GM23338 (cell line): Measurements from ENCODE around the gene ZC3H14. TPM values are rescaled to one million over a fixed set of nuclear protein-coding genes. Genes with fewer than 3 reads are reported as not detected.

Experiments
- ATAC-seq: fragments of 200-7000 bp; cut with Tn5 transposase; 3 replicates; pipeline ENCODE4 v1.9.1; 2020
- DNase-seq: peaks from one replicate; pipeline ENCODE4 v3.0.0-alpha.2; 2015; ENCODE audit warnings: low spot score
- H2AFZ ChIP-seq: fragments of 200-600 bp; sonication (generic); 2 replicates; pipeline ENCODE4 v1.8.0; 2016; ENCODE audit warnings: antibody characterized with exemption, mild to moderate bottlenecking, moderate library complexity
- H3F3A ChIP-seq: fragments of 200-600 bp; sonication (generic); replicated peaks from 2 replicates; pipeline ENCODE4 v1.8.0; 2017; ENCODE audit warnings: antibody characterized with exemption, mixed run types, low read depth
- H3K27ac ChIP-seq: fragments of 200-600 bp; sonication (generic); 2 replicates; pipeline ENCODE4 v1.6.1; 2016; ENCODE audit warnings: low read depth
- H3K27me3 ChIP-seq: fragments of 200-600 bp; sonication (generic); 2 replicates; pipeline ENCODE4 v1.8.0; 2016; ENCODE audit warnings: mild to moderate bottlenecking, mixed run types, moderate library complexity; ENCODE audit not compliant: insufficient read depth
- H3K36me3 ChIP-seq: fragments of 200-600 bp; sonication (generic); 2 replicates; pipeline ENCODE4 v1.8.0; 2016; ENCODE audit warnings: mild to moderate bottlenecking; ENCODE audit not compliant: insufficient read depth
- H3K4me1 ChIP-seq: fragments of 200-600 bp; sonication (generic); 2 replicates; pipeline ENCODE4 v1.8.0; 2016; ENCODE audit warnings: mild to moderate bottlenecking, moderate library complexity; ENCODE audit not compliant: insufficient read depth
- H3K4me2 ChIP-seq: fragments of 200-600 bp; sonication (generic); 2 replicates; pipeline ENCODE4 v1.7.1; 2017; ENCODE audit warnings: mixed run types
- H3K4me3 ChIP-seq: fragments of 200-600 bp; sonication (generic); 2 replicates; pipeline ENCODE4 v1.6.1; 2016; ENCODE audit warnings: mixed run types
- H3K79me2 ChIP-seq: fragments of 200-600 bp; sonication (generic); replicated peaks from 2 replicates; pipeline ENCODE4 v1.8.0; 2017; ENCODE audit warnings: mild to moderate bottlenecking; ENCODE audit not compliant: insufficient read depth
- H3K9me2 ChIP-seq: fragments of 200-600 bp; sonication (generic); 2 replicates; pipeline ENCODE4 v1.8.0; 2017; ENCODE audit not compliant: insufficient read depth
- H4K20me1 ChIP-seq: fragments of 200-600 bp; sonication (generic); replicated peaks from 2 replicates; pipeline ENCODE4 v1.8.0; 2017; ENCODE audit warnings: mild to moderate bottlenecking; ENCODE audit not compliant: insufficient read depth
- H3K27ac Mint-ChIP-seq: 2 replicates; pipeline ENCODE4 v1.8.0; 2020; ENCODE audit warnings: inconsistent platforms, mild to moderate bottlenecking, moderate library complexity, mixed read lengths
- H3K27me3 Mint-ChIP-seq: 3 replicates; pipeline ENCODE4 v1.8.0; 2022; ENCODE audit warnings: low read depth, mild to moderate bottlenecking, moderate library complexity, mixed read lengths, inconsistent platforms; ENCODE audit not compliant: insufficient read depth, poor library complexity
- H3K36me3 Mint-ChIP-seq: 3 replicates; pipeline ENCODE4 v1.8.0; 2021; ENCODE audit warnings: low read depth, mild to moderate bottlenecking, inconsistent platforms, moderate library complexity, mixed read lengths
- H3K4me1 Mint-ChIP-seq: 3 replicates; pipeline ENCODE4 v1.8.0; 2020; ENCODE audit warnings: mild to moderate bottlenecking, inconsistent platforms, mixed read lengths
- H3K4me3 Mint-ChIP-seq: 3 replicates; pipeline ENCODE4 v1.8.0; 2021; ENCODE audit warnings: moderate library complexity, mild to moderate bottlenecking, inconsistent platforms, mixed read lengths
- H3K9me3 Mint-ChIP-seq: 3 replicates; pipeline ENCODE4 v1.8.0; 2020; ENCODE audit warnings: moderate library complexity, mild to moderate bottlenecking, inconsistent platforms, mixed read lengths
- CTCF ChIP-seq, 2 experiments: fragments of 200-600 bp in 1 of 2; sonication (generic) in 1 of 2; conservative IDR thresholded peaks; 2 replicates each; pipeline versions ENCODE4 v1.5.1 to v1.6.1; 2016 to 2017; ENCODE audit warnings: antibody characterized with exemption in 2 of 2, low read depth in 2 of 2, mild to moderate bottlenecking in 2 of 2, moderate library complexity in 1 of 2
- EZH2 ChIP-seq: fragments of 200-600 bp; sonication (generic); IDR thresholded peaks from one replicate; pipeline ENCODE4 v1.8.0; 2017; ENCODE audit warnings: antibody characterized with exemption, mild to moderate bottlenecking, low read depth; ENCODE audit not compliant: unreplicated experiment
- JUNB ChIP-seq: IDR thresholded peaks from one replicate; pipeline ENCODE4 v1.6.1; 2016; ENCODE audit warnings: antibody characterized with exemption; ENCODE audit not compliant: unreplicated experiment
- STAT1 ChIP-seq: IDR thresholded peaks from one replicate; pipeline ENCODE4 v1.6.1; 2016; ENCODE audit warnings: antibody characterized with exemption; ENCODE audit not compliant: unreplicated experiment
- ZNF114 ChIP-seq: fragments of 250-450 bp; sonication (Bioruptor Pico); IDR thresholded peaks from 2 replicates; pipeline ENCODE4 v1.5.0; 2020; ENCODE audit warnings: mild to moderate bottlenecking, moderate library complexity
- ZNF331 ChIP-seq: fragments of 250-450 bp; sonication (Bioruptor Pico); IDR thresholded peaks from 2 replicates; pipeline ENCODE4 v1.5.0; 2020; ENCODE audit warnings: low read depth, mild to moderate bottlenecking, moderate library complexity
- ZNF462 ChIP-seq: fragments of 250-450 bp; sonication (Bioruptor Pico); IDR thresholded peaks from 2 replicates; pipeline ENCODE4 v1.5.0; 2020; ENCODE audit warnings: mild to moderate bottlenecking, moderate library complexity
- polyA plus RNA-seq: library from polyadenylated mRNA; unstranded; fragments of >200 nt; fragmentation: Nextera tagmentation; extraction: Ambion mirVana; gene quantifications from 2 replicates; pipeline ENCODE4 v1.2.1, GENCODE V29; 2016
- total RNA-seq: library from RNA; depleted of rRNA; stranded (reverse); fragments of >200 nt; shearing (Covaris generic); gene quantifications from 2 replicates; pipeline ENCODE4 v1.2.3, GENCODE V29; 2014

ZC3H14 gene
- total and polyA plus RNA-seq, 2 experiments from 2014 or later, result 63.2 to 87.9 TPM

GRCh38 chr14:88614218-88614907, 51.5 kb downstream of the ZC3H14 start (continued):
- TF ChIP-seq ZNF462 (CRISPR knock-in tag) (no peak), ZNF331 (CRISPR knock-in tag) (no peak)

- no peak overlapping the region for H2AFZ ChIP-seq
- H3K4me2 ChIP-seq, result no peak overlapping the region
- TF ChIP-seq EZH2, result no peak
- no peak for TF ChIP-seq CTCF (conservative IDR thresholded peaks at IDR 0.05; ENCODE audit: low read depth in 2 of 2)
- no peak for TF ChIP-seq ZNF114 (CRISPR knock-in tag)
- no peak for TF ChIP-seq ZNF462 (CRISPR knock-in tag)
- no peak for TF ChIP-seq STAT1
- no peak for TF ChIP-seq JUNB
Measured at GRCh38 chr14:88616697-88617096, 53.9 kb downstream of the ZC3H14 start.

More at GRCh38 chr14:88616697-88617096, 53.9 kb downstream of the ZC3H14 start:
- Mint-ChIP-seq H3K27ac (no peak overlapping the region), H3K36me3 (peaks cover 16% of the 10 kb centered on the region), H3K4me3 (no peak overlapping the region), H3K27me3 (no peaks in the 10 kb centered on the region), H3K4me1 (peaks cover 21% of the 10 kb centered on the region), H3K9me3 (no peaks in the 10 kb centered on the region)
- Histone ChIP-seq H4K20me1 (no peaks in the 10 kb centered on the region), H3K79me2 (no peaks in the 10 kb centered on the region), H3F3A (no peaks in the 10 kb centered on the region), H3K4me3 (no peak overlapping the region), H3K4me1 (peaks cover 13% of the 10 kb centered on the region), H3K27me3 (no peaks in the 10 kb centered on the region), H3K27ac (no peak overlapping the region), H3K9me2 (no peaks in the 10 kb centered on the region), H3K36me3 (no peaks in the 10 kb centered on the region)
- no peak for DNase-seq
- ATAC-seq, result no peak
